Endothelial cell (in vitro differentiated cells): ENCODE measurements around the gene S100A6. TPM values are rescaled to one million over a fixed set of nuclear protein-coding genes. Genes with fewer than 3 reads are reported as not detected.

ENCODE experiments used
- DNase-seq: peaks from one replicate; pipeline ENCODE4 v3.0.0; 2021; ENCODE audit warnings: low spot score
- H3K27ac Mint-ChIP-seq: one replicate; pipeline ENCODE4 v1.8.0; 2021; ENCODE audit warnings: mixed read lengths, inconsistent platforms; ENCODE audit not compliant: unreplicated experiment
- H3K27me3 Mint-ChIP-seq: one replicate; pipeline ENCODE4 v1.8.0; 2021; ENCODE audit warnings: mild to moderate bottlenecking, moderate library complexity, mixed read lengths, inconsistent platforms; ENCODE audit not compliant: unreplicated experiment
- H3K36me3 Mint-ChIP-seq: one replicate; pipeline ENCODE4 v1.8.0; 2021; ENCODE audit warnings: mild to moderate bottlenecking, low read depth, mixed read lengths, inconsistent platforms; ENCODE audit not compliant: unreplicated experiment
- H3K4me1 Mint-ChIP-seq: one replicate; pipeline ENCODE4 v1.8.0; 2021; ENCODE audit warnings: mild to moderate bottlenecking, mixed read lengths, inconsistent platforms; ENCODE audit not compliant: unreplicated experiment
- H3K4me3 Mint-ChIP-seq: one replicate; pipeline ENCODE4 v1.8.0; 2021; ENCODE audit warnings: mild to moderate bottlenecking, mixed read lengths, inconsistent platforms; ENCODE audit not compliant: unreplicated experiment
- H3K9me3 Mint-ChIP-seq: one replicate; pipeline ENCODE4 v1.8.0; 2021; ENCODE audit warnings: mixed read lengths, inconsistent platforms; ENCODE audit not compliant: unreplicated experiment
- total RNA-seq: library from RNA; stranded (reverse); fragmentation: NEBNext Ultra II Directional; extraction: Animal tissue kit (Norgen Biotek cat#: 25700); gene quantifications from one replicate; pipeline ENCODE4 v1.2.1, GENCODE V29; 2021; ENCODE audit not compliant: unreplicated experiment
- TF ChIP-seq, protein P1 (sequence below): fragments of 200-600 bp; sonication (generic); IDR thresholded peaks from one replicate; pipeline ENCODE4 v1.5.0; 2021; ENCODE audit warnings: antibody characterized with exemption; ENCODE audit not compliant: unreplicated experiment

The S100A6 gene
- total RNA-seq, 1 donor from 2014 or later, result 11.9 TPM

DNA sequence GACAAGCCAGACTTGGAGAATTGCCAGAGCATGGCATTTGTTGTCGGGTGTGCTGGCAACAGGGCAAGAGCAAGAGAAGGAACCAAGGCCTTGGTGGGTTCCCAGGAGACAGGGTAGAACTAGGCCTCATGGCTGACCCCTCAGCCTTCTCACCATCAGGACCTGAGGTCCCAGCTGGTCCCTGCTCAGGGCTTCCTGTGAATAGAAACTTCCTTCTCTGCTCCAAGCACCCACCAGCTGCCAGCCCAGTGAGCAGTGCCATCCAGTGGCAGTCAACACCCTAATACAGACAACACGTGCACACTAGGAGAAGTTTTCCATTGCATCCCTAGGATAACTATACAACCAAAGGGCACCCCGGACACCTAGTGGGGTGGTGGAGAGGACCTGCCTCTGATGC, 22.8 kb downstream of the S100A6 start:
- no peaks in the 10 kb centered on the region for H3K9me3 Mint-ChIP-seq
- no peak overlapping the region for H3K4me3 Mint-ChIP-seq

GRCh38 chr1:153510984-153511410, 24.8 kb downstream of the S100A6 start:
- H3K27ac Mint-ChIP-seq, result no peak overlapping the region
- H3K27me3 Mint-ChIP-seq, result peaks cover 11% of the 10 kb centered on the region
- no peaks in the 10 kb centered on the region for H3K4me1 Mint-ChIP-seq
- no peak overlapping the region for H3K4me3 Mint-ChIP-seq
- H3K9me3 Mint-ChIP-seq, result no peaks in the 10 kb centered on the region
- no peaks in the 10 kb centered on the region for H3K36me3 Mint-ChIP-seq
- TF ChIP-seq, protein P1, sequence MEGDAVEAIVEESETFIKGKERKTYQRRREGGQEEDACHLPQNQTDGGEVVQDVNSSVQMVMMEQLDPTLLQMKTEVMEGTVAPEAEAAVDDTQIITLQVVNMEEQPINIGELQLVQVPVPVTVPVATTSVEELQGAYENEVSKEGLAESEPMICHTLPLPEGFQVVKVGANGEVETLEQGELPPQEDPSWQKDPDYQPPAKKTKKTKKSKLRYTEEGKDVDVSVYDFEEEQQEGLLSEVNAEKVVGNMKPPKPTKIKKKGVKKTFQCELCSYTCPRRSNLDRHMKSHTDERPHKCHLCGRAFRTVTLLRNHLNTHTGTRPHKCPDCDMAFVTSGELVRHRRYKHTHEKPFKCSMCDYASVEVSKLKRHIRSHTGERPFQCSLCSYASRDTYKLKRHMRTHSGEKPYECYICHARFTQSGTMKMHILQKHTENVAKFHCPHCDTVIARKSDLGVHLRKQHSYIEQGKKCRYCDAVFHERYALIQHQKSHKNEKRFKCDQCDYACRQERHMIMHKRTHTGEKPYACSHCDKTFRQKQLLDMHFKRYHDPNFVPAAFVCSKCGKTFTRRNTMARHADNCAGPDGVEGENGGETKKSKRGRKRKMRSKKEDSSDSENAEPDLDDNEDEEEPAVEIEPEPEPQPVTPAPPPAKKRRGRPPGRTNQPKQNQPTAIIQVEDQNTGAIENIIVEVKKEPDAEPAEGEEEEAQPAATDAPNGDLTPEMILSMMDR, result peak; percentile 75
- peak; percentile 93 for DNase-seq

More for the DNA sequence above, 22.8 kb downstream of the S100A6 start:
- no peak overlapping the region for H3K27ac Mint-ChIP-seq
- TF ChIP-seq, protein P1, result no peak
- H3K4me1 Mint-ChIP-seq, result peaks cover 3% of the 10 kb centered on the region
- no peak for DNase-seq
- peaks cover 8% of the 10 kb centered on the region for H3K27me3 Mint-ChIP-seq
- no peaks in the 10 kb centered on the region for H3K36me3 Mint-ChIP-seq

GRCh38 chr1:153509729-153510354, 25.9 kb downstream of the S100A6 start:
- no peaks in the 10 kb centered on the region for H3K9me3 Mint-ChIP-seq
- peaks cover 11% of the 10 kb centered on the region for H3K27me3 Mint-ChIP-seq
- no peak overlapping the region for H3K4me3 Mint-ChIP-seq
- peak; percentile 63 for DNase-seq
- TF ChIP-seq, protein P1, result peak; percentile 79
- no peaks in the 10 kb centered on the region for H3K4me1 Mint-ChIP-seq
- no peaks in the 10 kb centered on the region for H3K36me3 Mint-ChIP-seq
- no peak overlapping the region for H3K27ac Mint-ChIP-seq

GRCh38 chr1:153509036-153509435, 26.8 kb downstream of the S100A6 start:
- Mint-ChIP-seq H3K36me3 (no peaks in the 10 kb centered on the region), H3K27me3 (peaks cover 14% of the 10 kb centered on the region), H3K4me3 (no peak overlapping the region), H3K4me1 (no peaks in the 10 kb centered on the region), H3K27ac (no peak overlapping the region), H3K9me3 (no peaks in the 10 kb centered on the region)
- TF ChIP-seq, protein P1, result no peak
- no peak for DNase-seq

- no peaks in the 10 kb centered on the region for H3K9me3 Mint-ChIP-seq
- peaks cover 14% of the 10 kb centered on the region for H3K27me3 Mint-ChIP-seq
Measured at GRCh38 chr1:153507926-153508583, 27.7 kb downstream of the S100A6 start.

More at GRCh38 chr1:153507926-153508583, 27.7 kb downstream of the S100A6 start:
- TF ChIP-seq, protein P1, result no peak
- H3K36me3 Mint-ChIP-seq, result no peaks in the 10 kb centered on the region
- no peaks in the 10 kb centered on the region for H3K4me1 Mint-ChIP-seq
- H3K4me3 Mint-ChIP-seq, result no peak overlapping the region
- peak overlapping the region; percentile 36 for H3K27ac Mint-ChIP-seq
- no peak for DNase-seq
